Body of pancreas (tissue), 4 donors: ENCODE measurements around the gene SEMA3D. TPM values are rescaled to one million over a fixed set of nuclear protein-coding genes. Genes with fewer than 3 reads are reported as not detected.

Experiments used
- ATAC-seq: fragments of 150-250 bp; one replicate; pipeline ENCODE4 v1.9.1; 2016
- DNase-seq, 4 donors: peaks; one replicate each; pipeline ENCODE4 v3.0.0-alpha.2; 2019
- H3K27ac ChIP-seq, 4 donors: fragments of 200-600 bp; sonication (generic); 1 replicate in 3 of 4; 2 replicates in 1 of 4; pipeline versions ENCODE4 v1.5.1 to v1.6.1; 2016 to 2019; ENCODE audit warnings: mild to moderate bottlenecking in 1 of 4, mixed read lengths in 1 of 4, moderate library complexity in 1 of 4
- H3K27me3 ChIP-seq, 2 donors: fragments of 200-600 bp; sonication (generic); one replicate each; pipeline ENCODE4 v1.6.0; 2016; ENCODE audit warnings: mild to moderate bottlenecking in 1 of 2
- H3K36me3 ChIP-seq, 2 donors: fragments of 200-600 bp; sonication (generic); replicated peaks in 1 of 2; 2 replicates each; pipeline ENCODE4 v1.5.1; 2016; ENCODE audit warnings: low read depth in 2 of 2; ENCODE audit not compliant: insufficient read depth in 1 of 2
- H3K4me1 ChIP-seq: fragments of 200-600 bp; sonication (generic); one replicate; pipeline ENCODE4 v1.6.0; 2016
- H3K4me3 ChIP-seq, 2 donors: fragments of 200-600 bp; sonication (generic); 1 replicate in 1 of 2; 2 replicates in 1 of 2; pipeline ENCODE4 v1.5.1; 2016 to 2019
- H3K9me3 ChIP-seq, 3 donors: fragments of 200-600 bp; sonication (generic); 1 replicate in 2 of 3; 2 replicates in 1 of 3; pipeline ENCODE4 v1.5.1; 2016
- CTCF ChIP-seq, 7 experiments: fragments of 450-650 bp in 4 of 7; fragments of 200-600 bp in 3 of 7; sonication (generic) in 3 of 7; IDR thresholded peaks; one replicate each; pipeline ENCODE4 v1.5.1; 2016 to 2019; ENCODE audit warnings: antibody characterized with exemption in 7 of 7
- POLR2A ChIP-seq, 3 donors: fragments of 450-650 bp; IDR thresholded peaks; one replicate each; pipeline ENCODE4 v1.6.1; 2016; ENCODE audit warnings: antibody characterized with exemption in 3 of 3, mild to moderate bottlenecking in 2 of 3
- WGBS, 2 donors: methylation state at CpG; one replicate each; pipeline ENCODE4 v1.1.5; 2017; 5-methylcytosine and 5-hydroxymethylcytosine counted together
- intact Hi-C: fragments of 100-400 bp; cut with DNase I; formaldehyde crosslinking; loops from one replicate; pipeline ENCODE4 v1.15.1; 2023
- total RNA-seq, 2 donors: library from RNA; depleted of rRNA; stranded (reverse); fragments of >200 nt; gene quantifications; one replicate each; pipeline ENCODE4 v1.1.0, GENCODE V29; 2016

Gene SEMA3D
- 1 to 10 TPM in 1 of 2 donors, under 1 TPM in 1; 0.66 to 1.3 TPM for total RNA-seq

- WGBS, 2 donors = 1 to 4% methylated on average over 15 to 45 of the region's 45 CpGs
- peaks cover 22% of the 10 kb centered on the region for H3K4me1 ChIP-seq
- DNase-seq (peak; percentile 63 to 73 (median 65)), ATAC-seq (peak; percentile 93)
- H3K27ac ChIP-seq = no peak within 1 kb of the TSS
- TF ChIP-seq CTCF (IDR thresholded peaks at IDR 0.05) = peak; percentile 62 to 76 (median 70)
- TF ChIP-seq POLR2A (IDR thresholded peaks at IDR 0.05) = no peak
- no peaks in the 10 kb centered on the region for H3K36me3 ChIP-seq
- no peaks in the 10 kb centered on the region for H3K9me3 ChIP-seq
- intact Hi-C loops = no loop called here
- no peak within 1 kb of the TSS for H3K4me3 ChIP-seq
- no peaks in the 10 kb centered on the region for H3K27me3 ChIP-seq
Measured at GRCh38 chr7:85186521-85187241, at the start of gene SEMA3D. Gene SEMA3D, minus strand, starts transcription at chr7:85187056. Its CDS starts 65,165 bp downstream, at chr7:85121891.

GRCh38 chr7:85234730-85235129 is 47.9 kb upstream of the SEMA3D start:
- H3K9me3 ChIP-seq = no peaks in the 10 kb centered on the region
- H3K27me3 ChIP-seq = no peaks in the 10 kb centered on the region
- no peaks in the 10 kb centered on the region for H3K36me3 ChIP-seq
- DNase-seq (no peak), ATAC-seq (no peak)
- H3K27ac ChIP-seq = no peak overlapping the region
- TF ChIP-seq POLR2A (IDR thresholded peaks at IDR 0.05) (no peak), CTCF (IDR thresholded peaks at IDR 0.05) (no peak)
- H3K4me1 ChIP-seq = no peaks in the 10 kb centered on the region
- no peak overlapping the region for H3K4me3 ChIP-seq
- WGBS, 2 donors = 50% methylated on average over 3 of the region's 3 CpGs
- intact Hi-C loops = no loop called here

- DNase-seq (no peak), ATAC-seq (no peak)
- Histone ChIP-seq H3K9me3 (no peaks in the 10 kb centered on the region), H3K4me1 (no peaks in the 10 kb centered on the region), H3K4me3 (no peak overlapping the region), H3K27me3 (no peaks in the 10 kb centered on the region), H3K27ac (no peak overlapping the region), H3K36me3 (no peaks in the 10 kb centered on the region)
- intact Hi-C loops = no loop called here
- TF ChIP-seq POLR2A (IDR thresholded peaks at IDR 0.05) (no peak), CTCF (IDR thresholded peaks at IDR 0.05) (no peak)
- WGBS, 2 donors = 55 to 63% methylated on average over 2 of the region's 2 CpGs
Measured at GRCh38 chr7:85232068-85232467, 45.2 kb upstream of the SEMA3D start.

- DNase-seq = no peak
- 64 to 81% methylated on average over 3 of the region's 3 CpGs for WGBS, 2 donors
- H3K27ac ChIP-seq = no peak overlapping the region
- TF ChIP-seq CTCF (IDR thresholded peaks at IDR 0.05) (no peak), POLR2A (IDR thresholded peaks at IDR 0.05) (no peak)
- intact Hi-C loops = no loop called here
- H3K9me3 ChIP-seq = no peaks in the 10 kb centered on the region
- no peak for ATAC-seq
- H3K4me1 ChIP-seq = no peaks in the 10 kb centered on the region
- H3K4me3 ChIP-seq = no peak overlapping the region
- H3K27me3 ChIP-seq = no peaks in the 10 kb centered on the region
- no peaks in the 10 kb centered on the region for H3K36me3 ChIP-seq
Measured at GRCh38 chr7:85230623-85231022, 43.8 kb upstream of the SEMA3D start.

GRCh38 chr7:85229544-85229943 is 42.7 kb upstream of the SEMA3D start:
- ATAC-seq = no peak
- TF ChIP-seq POLR2A (IDR thresholded peaks at IDR 0.05) (no peak), CTCF (IDR thresholded peaks at IDR 0.05) (no peak)
- H3K36me3 ChIP-seq = no peaks in the 10 kb centered on the region
- no peak overlapping the region for H3K27ac ChIP-seq
- H3K4me3 ChIP-seq = no peak overlapping the region
- no peak for DNase-seq
- H3K9me3 ChIP-seq = no peaks in the 10 kb centered on the region
- intact Hi-C loops = no loop called here
- H3K4me1 ChIP-seq = no peaks in the 10 kb centered on the region
- no peaks in the 10 kb centered on the region for H3K27me3 ChIP-seq
